IMR-90 (cell line): ENCODE data around the gene LRP1B.

Source experiments
- CEBPB ChIP-seq: IDR thresholded peaks from 2 replicates; pipeline ENCODE4 v1.6.1; 2012; ENCODE audit warnings: low read depth, low read length, improper control_type of control experiment
- ELK1 ChIP-seq: fragments of 150-350 bp; IDR thresholded peaks from 2 replicates; pipeline ENCODE4 v1.6.1; 2016; ENCODE audit warnings: low read depth, mild to moderate bottlenecking, low read length, moderate library complexity, borderline replicate concordance
- FOS ChIP-seq: fragments of 150-350 bp; IDR thresholded peaks from 2 replicates; pipeline ENCODE4 v1.6.1; 2016; ENCODE audit warnings: low read depth, low read length
- MXI1 ChIP-seq: IDR thresholded peaks from 2 replicates; pipeline ENCODE4 v1.6.1; 2012; ENCODE audit warnings: low read depth, mild to moderate bottlenecking, low read length, moderate library complexity, borderline replicate concordance
- POLR2A ChIP-seq: IDR thresholded peaks from 2 replicates; pipeline ENCODE4 v1.6.1; 2012; ENCODE audit warnings: mild to moderate bottlenecking, low read depth, low read length
- RAD21 ChIP-seq: IDR thresholded peaks from 2 replicates; pipeline ENCODE4 v1.6.1; 2012; ENCODE audit warnings: low read length, improper control_type of control experiment
- RCOR1 ChIP-seq: IDR thresholded peaks from 2 replicates; pipeline ENCODE4 v1.6.1; 2012; ENCODE audit warnings: mild to moderate bottlenecking, low read length, improper control_type of control experiment; ENCODE audit not compliant: insufficient replicate concordance
- RFX5 ChIP-seq: IDR thresholded peaks from 2 replicates; pipeline ENCODE4 v1.8.0; 2012; ENCODE audit warnings: low read depth, mild to moderate bottlenecking, low read length, moderate library complexity
- SMC3 ChIP-seq: fragments of 150-350 bp; IDR thresholded peaks from 2 replicates; pipeline ENCODE4 v1.6.1; 2016; ENCODE audit warnings: low read depth, mild to moderate bottlenecking, antibody characterized with exemption, low read length, moderate library complexity
- USF2 ChIP-seq: fragments of 150-350 bp; IDR thresholded peaks from 2 replicates; pipeline ENCODE4 v1.6.1; 2017; ENCODE audit warnings: mild to moderate bottlenecking, antibody characterized with exemption, low read length, low read depth
- TF ChIP-seq, protein P1 (sequence below): conservative IDR thresholded peaks from 2 replicates; pipeline ENCODE4 v1.5.1; 2012; ENCODE audit warnings: mild to moderate bottlenecking, low read depth, low read length, improper control_type of control experiment

GRCh38 chr2:140351692-140352091 is 1779.1 kb downstream of the LRP1B start:
- TF ChIP-seq, protein P1, sequence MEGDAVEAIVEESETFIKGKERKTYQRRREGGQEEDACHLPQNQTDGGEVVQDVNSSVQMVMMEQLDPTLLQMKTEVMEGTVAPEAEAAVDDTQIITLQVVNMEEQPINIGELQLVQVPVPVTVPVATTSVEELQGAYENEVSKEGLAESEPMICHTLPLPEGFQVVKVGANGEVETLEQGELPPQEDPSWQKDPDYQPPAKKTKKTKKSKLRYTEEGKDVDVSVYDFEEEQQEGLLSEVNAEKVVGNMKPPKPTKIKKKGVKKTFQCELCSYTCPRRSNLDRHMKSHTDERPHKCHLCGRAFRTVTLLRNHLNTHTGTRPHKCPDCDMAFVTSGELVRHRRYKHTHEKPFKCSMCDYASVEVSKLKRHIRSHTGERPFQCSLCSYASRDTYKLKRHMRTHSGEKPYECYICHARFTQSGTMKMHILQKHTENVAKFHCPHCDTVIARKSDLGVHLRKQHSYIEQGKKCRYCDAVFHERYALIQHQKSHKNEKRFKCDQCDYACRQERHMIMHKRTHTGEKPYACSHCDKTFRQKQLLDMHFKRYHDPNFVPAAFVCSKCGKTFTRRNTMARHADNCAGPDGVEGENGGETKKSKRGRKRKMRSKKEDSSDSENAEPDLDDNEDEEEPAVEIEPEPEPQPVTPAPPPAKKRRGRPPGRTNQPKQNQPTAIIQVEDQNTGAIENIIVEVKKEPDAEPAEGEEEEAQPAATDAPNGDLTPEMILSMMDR = no peak
- TF ChIP-seq POLR2A = no peak
- no peak for TF ChIP-seq RAD21
- TF ChIP-seq ELK1 = no peak
- TF ChIP-seq USF2 = no peak
- TF ChIP-seq SMC3 = no peak
- no peak for TF ChIP-seq RFX5
- TF ChIP-seq RCOR1 = no peak
- no peak for TF ChIP-seq CEBPB
- TF ChIP-seq MXI1 = no peak
- no peak for TF ChIP-seq FOS
